Measurements from ENCODE around the gene GNRH2. TPM values are rescaled to one million over a fixed set of nuclear protein-coding genes. Genes with fewer than 3 reads are reported as not detected.
"Not testable (repeated sequence)": the region's sequence is repeated elsewhere in the genome, so short reads cannot be mapped to it uniquely, and the experiment has no call there.

GNRH2 gene
- polyA plus RNA-seq, 4 donors, result 0.59 to 1.0 (median 0.63) TPM; not detected in 1

- no peak for DNase-seq (ENCODE audit: low read depth in 4 of 4, low spot score in 3 of 4)
Measured at GRCh38 chr20:3072530-3073250, 29.3 kb downstream of the GNRH2 start.

- not testable (repeated sequence) for DNase-seq (ENCODE audit: low read depth in 4 of 4, low spot score in 3 of 4)
Measured at GRCh38 chr20:3073251-3073643, 29.8 kb downstream of the GNRH2 start.

- no peak for DNase-seq (ENCODE audit: low read depth in 4 of 4, low spot score in 3 of 4)
Measured at GRCh38 chr20:3074812-3075211, 31.4 kb downstream of the GNRH2 start.

- DNase-seq (ENCODE audit: low read depth in 4 of 4, low spot score in 3 of 4), result not testable (repeated sequence)
Measured at GRCh38 chr20:3075315-3075714, 31.9 kb downstream of the GNRH2 start.

GRCh38 chr20:3077618-3078134, 34.3 kb downstream of the GNRH2 start:
- DNase-seq (ENCODE audit: low read depth in 4 of 4, low spot score in 3 of 4), result no peak

GRCh38 chr20:3080939-3081388, 37.5 kb downstream of the GNRH2 start:
- DNase-seq (ENCODE audit: low read depth in 4 of 4, low spot score in 3 of 4), result no peak

GRCh38 chr20:3081641-3082040, 38.2 kb downstream of the GNRH2 start:
- no peak for DNase-seq (ENCODE audit: low read depth in 4 of 4, low spot score in 3 of 4)

GRCh38 chr20:3082306-3082951, 39.0 kb downstream of the GNRH2 start:
- DNase-seq (ENCODE audit: low read depth in 4 of 4, low spot score in 3 of 4), result no peak

GRCh38 chr20:3082955-3083952, 39.8 kb downstream of the GNRH2 start:
- no peak for DNase-seq (ENCODE audit: low read depth in 4 of 4, low spot score in 3 of 4)

- DNase-seq (ENCODE audit: low read depth in 4 of 4, low spot score in 3 of 4), result no peak
Measured at GRCh38 chr20:3084283-3084985, 41.0 kb downstream of the GNRH2 start, which contains the start of gene AVP. Gene AVP (minus strand): TSS chr20:3084724. CDS start chr20:3084674, 50 bp downstream.

GRCh38 chr20:3084986-3085360, 41.6 kb downstream of the GNRH2 start:
- DNase-seq (ENCODE audit: low read depth in 4 of 4, low spot score in 3 of 4), result no peak

GRCh38 chr20:3085571-3086072, 42.2 kb downstream of the GNRH2 start:
- no peak for DNase-seq (ENCODE audit: low read depth in 4 of 4, low spot score in 3 of 4)

- DNase-seq (ENCODE audit: low read depth in 4 of 4, low spot score in 3 of 4), result no peak
Measured at GRCh38 chr20:3088031-3088430, 44.6 kb downstream of the GNRH2 start.

GRCh38 chr20:3090565-3090964, 47.1 kb downstream of the GNRH2 start:
- DNase-seq (ENCODE audit: low read depth in 4 of 4, low spot score in 3 of 4), result no peak

GRCh38 chr20:3092611-3093379, 49.4 kb downstream of the GNRH2 start:
- no peak for DNase-seq (ENCODE audit: low read depth in 4 of 4, low spot score in 3 of 4)

- no peak for DNase-seq (ENCODE audit: low read depth in 4 of 4, low spot score in 3 of 4)
Measured at GRCh38 chr20:3093861-3094361, 50.5 kb downstream of the GNRH2 start.

- DNase-seq (ENCODE audit: low read depth in 4 of 4, low spot score in 3 of 4), result no peak
Measured at GRCh38 chr20:3094848-3095629, 51.6 kb downstream of the GNRH2 start.
